ENCODE measurements around the gene ATXN2.

- TF ChIP-seq CTCF (conservative IDR thresholded peaks at IDR 0.05; ENCODE audit: low read length) (no peak), EZH2phosphoT487 (IDR thresholded peaks at IDR 0.05; ENCODE audit: borderline replicate concordance, low read depth, low read length) (no peak)
These were observed 127.9 kb downstream of the ATXN2 start for GRCh38 chr12:111471236-111471635.
